Esophagus squamous epithelium (tissue), 4 donors: ENCODE results near the gene CHD6.

ENCODE experiments used
- CTCF ChIP-seq, 6 experiments: fragments of 450-650 bp in 4 of 6; fragments of 200-600 bp in 2 of 6; sonication (generic) in 2 of 6; IDR thresholded peaks; one replicate each; pipeline ENCODE4 v1.5.1; 2016 to 2019; ENCODE audit warnings: antibody characterized with exemption in 6 of 6, mild to moderate bottlenecking in 4 of 6, moderate library complexity in 4 of 6
- POLR2A ChIP-seq, 4 donors: fragments of 450-650 bp; IDR thresholded peaks; one replicate each; pipeline ENCODE4 v1.6.1; 2017; ENCODE audit warnings: antibody characterized with exemption in 4 of 4, mild to moderate bottlenecking in 4 of 4, moderate library complexity in 3 of 4

GRCh38 chr20:41613321-41613720, 4.9 kb downstream of the CHD6 start:
- no peak for TF ChIP-seq POLR2A (IDR thresholded peaks at IDR 0.05)
- no peak for TF ChIP-seq CTCF (IDR thresholded peaks at IDR 0.05)
